Measurements from ENCODE around the gene ZCCHC7.
"Not testable (repeated sequence)": the region's sequence is repeated elsewhere in the genome, so short reads cannot be mapped to it uniquely, and the experiment has no call there.

ZCCHC7 gene

GRCh38 chr9:37300620-37301019, 180.2 kb downstream of the ZCCHC7 start:
- no peak overlapping the region for H3K27ac ChIP-seq
- POLR2A ChIA-PET (ENCODE audit: low non-redundant PET) = no interaction called here

GRCh38 chr9:37301042-37301853, 180.9 kb downstream of the ZCCHC7 start:
- no peak overlapping the region for H3K27ac ChIP-seq
- TF ChIP-seq CTCF (conservative IDR thresholded peaks at IDR 0.05; ENCODE audit: low read depth) = no peak
- ChIA-PET CTCF (no interaction called here), POLR2A (ENCODE audit: low non-redundant PET) (no interaction called here)
- DNase-seq (ENCODE audit: low spot score) = no peak

More at GRCh38 chr9:37300620-37301019, 180.2 kb downstream of the ZCCHC7 start:
- no peak for DNase-seq (ENCODE audit: low spot score)
- CTCF ChIA-PET = no interaction called here
- no peak for TF ChIP-seq CTCF (conservative IDR thresholded peaks at IDR 0.05; ENCODE audit: low read depth)

DNA sequence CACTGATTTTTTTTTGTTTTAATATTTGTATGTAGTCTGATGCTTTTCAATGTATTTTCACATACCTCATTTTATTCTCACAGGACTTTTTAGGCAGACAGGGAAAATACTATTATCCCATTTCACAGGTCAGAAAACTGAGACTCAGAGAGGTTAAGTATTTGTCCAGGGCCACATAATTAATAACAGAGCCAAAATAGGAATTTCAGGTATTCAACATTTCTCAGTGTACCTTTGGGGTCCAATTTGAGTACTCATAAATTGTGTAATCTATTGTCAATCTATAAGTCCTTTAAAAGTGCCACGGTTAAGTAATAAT, 181.4 kb downstream of the ZCCHC7 start:
- CTCF ChIA-PET = no interaction called here
- DNase-seq (ENCODE audit: low spot score) = no peak
- POLR2A ChIA-PET (ENCODE audit: low non-redundant PET) = no interaction called here
- TF ChIP-seq CTCF (conservative IDR thresholded peaks at IDR 0.05; ENCODE audit: low read depth) = no peak
- no peak overlapping the region for H3K27ac ChIP-seq

GRCh38 chr9:37302277-37302676, 181.9 kb downstream of the ZCCHC7 start:
- no peak overlapping the region for H3K27ac ChIP-seq
- no peak for DNase-seq (ENCODE audit: low spot score)
- POLR2A ChIA-PET (ENCODE audit: low non-redundant PET) = no interaction called here
- no peak for TF ChIP-seq CTCF (conservative IDR thresholded peaks at IDR 0.05; ENCODE audit: low read depth)
- CTCF ChIA-PET = interaction anchor here (0.6 kb wide), 1 partner anchor 1249 kb away, joined by 3 read pairs; no protein-coding TSS in a partner anchor

- DNase-seq (ENCODE audit: low spot score); H3K27ac ChIP-seq; POLR2A ChIA-PET (ENCODE audit: low non-redundant PET); CTCF ChIA-PET: not testable (repeated sequence)
These were observed 182.9 kb downstream of the ZCCHC7 start for GRCh38 chr9:37303272-37303671.

DNA sequence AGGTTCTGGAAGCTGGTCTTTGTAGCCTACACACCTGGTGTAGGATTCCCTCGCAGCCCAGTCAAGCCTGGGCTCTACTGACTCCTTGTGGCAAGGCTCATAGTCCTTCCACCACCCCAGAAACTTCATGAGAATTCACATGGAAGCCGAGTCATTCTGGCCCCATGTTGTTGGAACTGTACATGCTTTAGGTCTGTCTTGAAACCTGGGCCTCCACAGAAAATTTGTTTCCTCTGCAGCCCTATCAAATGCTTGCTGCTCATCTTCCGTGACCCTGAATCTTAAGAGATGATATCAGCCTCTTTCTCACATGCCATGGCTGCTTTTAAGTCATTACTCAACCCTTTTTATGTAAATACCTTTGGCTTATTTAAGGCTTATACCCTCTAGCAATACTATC, 188.8 kb downstream of the ZCCHC7 start:
- POLR2A ChIA-PET (ENCODE audit: low non-redundant PET) = no interaction called here

More for the DNA sequence above, 188.8 kb downstream of the ZCCHC7 start:
- H3K27ac ChIP-seq = no peak overlapping the region
- CTCF ChIA-PET = interaction anchor here (0.8 kb wide), 1 partner anchor 13 kb away, joined by 3 read pairs; no protein-coding TSS in a partner anchor
- no peak for DNase-seq (ENCODE audit: low spot score)
- no peak for TF ChIP-seq CTCF (conservative IDR thresholded peaks at IDR 0.05; ENCODE audit: low read depth)
